Endothelial cell (in vitro differentiated cells): ENCODE data around the gene APOBEC3F. TPM values are rescaled to one million over a fixed set of nuclear protein-coding genes. Genes with fewer than 3 reads are reported as not detected.
"Not testable (repeated sequence)": the region's sequence is repeated elsewhere in the genome, so short reads cannot be mapped to it uniquely, and the experiment has no call there.

Experiments used
- DNase-seq: peaks from one replicate; pipeline ENCODE4 v3.0.0; 2021; ENCODE audit warnings: low spot score
- H3K27ac Mint-ChIP-seq: one replicate; pipeline ENCODE4 v1.8.0; 2021; ENCODE audit warnings: mixed read lengths, inconsistent platforms; ENCODE audit not compliant: unreplicated experiment
- H3K27me3 Mint-ChIP-seq: one replicate; pipeline ENCODE4 v1.8.0; 2021; ENCODE audit warnings: mild to moderate bottlenecking, moderate library complexity, mixed read lengths, inconsistent platforms; ENCODE audit not compliant: unreplicated experiment
- H3K36me3 Mint-ChIP-seq: one replicate; pipeline ENCODE4 v1.8.0; 2021; ENCODE audit warnings: mild to moderate bottlenecking, low read depth, mixed read lengths, inconsistent platforms; ENCODE audit not compliant: unreplicated experiment
- H3K4me1 Mint-ChIP-seq: one replicate; pipeline ENCODE4 v1.8.0; 2021; ENCODE audit warnings: mild to moderate bottlenecking, mixed read lengths, inconsistent platforms; ENCODE audit not compliant: unreplicated experiment
- H3K4me3 Mint-ChIP-seq: one replicate; pipeline ENCODE4 v1.8.0; 2021; ENCODE audit warnings: mild to moderate bottlenecking, mixed read lengths, inconsistent platforms; ENCODE audit not compliant: unreplicated experiment
- H3K9me3 Mint-ChIP-seq: one replicate; pipeline ENCODE4 v1.8.0; 2021; ENCODE audit warnings: mixed read lengths, inconsistent platforms; ENCODE audit not compliant: unreplicated experiment
- total RNA-seq: library from RNA; stranded (reverse); fragmentation: NEBNext Ultra II Directional; extraction: Animal tissue kit (Norgen Biotek cat#: 25700); gene quantifications from one replicate; pipeline ENCODE4 v1.2.1, GENCODE V29; 2021; ENCODE audit not compliant: unreplicated experiment
- TF ChIP-seq, protein P1 (sequence below): fragments of 200-600 bp; sonication (generic); IDR thresholded peaks from one replicate; pipeline ENCODE4 v1.5.0; 2021; ENCODE audit warnings: antibody characterized with exemption; ENCODE audit not compliant: unreplicated experiment

APOBEC3F gene
- total RNA-seq, 1 donor from 2014 or later, result 21.1 TPM

DNA sequence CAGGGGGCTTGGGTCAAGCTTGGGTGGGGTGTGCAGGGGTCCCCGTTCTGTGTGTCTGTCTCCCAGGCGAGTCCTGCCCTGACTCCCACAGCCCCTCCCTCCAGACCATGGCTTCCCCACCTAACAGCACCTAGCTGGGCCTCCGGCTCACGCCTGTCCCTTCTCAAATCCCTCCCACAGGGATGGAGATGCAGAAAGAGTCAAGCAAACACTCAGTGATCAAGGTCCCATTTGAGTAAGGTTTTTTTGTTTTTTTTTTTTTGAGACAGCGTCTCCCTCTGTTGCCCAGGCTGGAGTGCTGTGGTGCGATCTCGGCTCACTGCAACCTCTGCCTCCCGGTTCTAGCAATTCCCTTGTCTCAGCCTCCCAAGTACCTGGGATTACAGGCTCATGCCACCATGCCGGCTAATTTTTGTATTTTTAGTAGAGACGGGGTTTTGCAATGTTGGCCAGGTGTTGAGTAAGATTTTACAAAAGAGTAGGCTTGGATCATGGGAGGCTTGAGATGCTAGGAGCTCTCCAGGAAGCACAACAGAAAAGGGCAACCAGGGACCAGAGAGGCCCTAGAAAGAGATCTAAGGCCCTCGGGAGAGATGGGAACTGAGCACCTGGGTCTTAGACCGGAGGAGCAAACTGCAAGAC lies 14.0 kb upstream of the APOBEC3F start:
- Mint-ChIP-seq H3K27me3 (peaks cover 4% of the 10 kb centered on the region), H3K4me3 (no peak overlapping the region), H3K27ac (no peak overlapping the region), H3K4me1 (peaks cover 11% of the 10 kb centered on the region), H3K9me3 (no peaks in the 10 kb centered on the region), H3K36me3 (peaks cover 3% of the 10 kb centered on the region)
- TF ChIP-seq, protein P1, sequence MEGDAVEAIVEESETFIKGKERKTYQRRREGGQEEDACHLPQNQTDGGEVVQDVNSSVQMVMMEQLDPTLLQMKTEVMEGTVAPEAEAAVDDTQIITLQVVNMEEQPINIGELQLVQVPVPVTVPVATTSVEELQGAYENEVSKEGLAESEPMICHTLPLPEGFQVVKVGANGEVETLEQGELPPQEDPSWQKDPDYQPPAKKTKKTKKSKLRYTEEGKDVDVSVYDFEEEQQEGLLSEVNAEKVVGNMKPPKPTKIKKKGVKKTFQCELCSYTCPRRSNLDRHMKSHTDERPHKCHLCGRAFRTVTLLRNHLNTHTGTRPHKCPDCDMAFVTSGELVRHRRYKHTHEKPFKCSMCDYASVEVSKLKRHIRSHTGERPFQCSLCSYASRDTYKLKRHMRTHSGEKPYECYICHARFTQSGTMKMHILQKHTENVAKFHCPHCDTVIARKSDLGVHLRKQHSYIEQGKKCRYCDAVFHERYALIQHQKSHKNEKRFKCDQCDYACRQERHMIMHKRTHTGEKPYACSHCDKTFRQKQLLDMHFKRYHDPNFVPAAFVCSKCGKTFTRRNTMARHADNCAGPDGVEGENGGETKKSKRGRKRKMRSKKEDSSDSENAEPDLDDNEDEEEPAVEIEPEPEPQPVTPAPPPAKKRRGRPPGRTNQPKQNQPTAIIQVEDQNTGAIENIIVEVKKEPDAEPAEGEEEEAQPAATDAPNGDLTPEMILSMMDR, result no peak
- DNase-seq, result no peak

DNA sequence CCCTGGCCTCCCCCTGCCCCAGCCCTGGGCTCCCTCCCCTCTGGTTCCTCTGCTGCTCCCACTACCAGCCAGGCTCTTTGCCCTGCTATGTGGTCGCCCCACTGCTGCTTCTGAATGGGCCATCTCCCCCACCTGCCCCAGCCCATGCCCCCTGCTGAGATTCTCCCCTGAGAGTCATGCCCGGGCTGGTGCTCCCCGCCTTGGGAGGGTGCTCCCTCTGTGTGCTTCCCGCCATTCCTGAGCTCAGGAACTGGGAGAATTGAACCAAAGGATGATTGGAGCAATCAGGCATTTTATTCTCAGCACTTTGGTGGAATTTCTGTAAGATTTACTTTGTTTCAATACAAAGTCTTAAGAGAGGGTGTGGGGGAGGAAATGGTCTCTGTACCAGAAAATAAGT lies 12.9 kb upstream of the APOBEC3F start:
- H3K27me3 Mint-ChIP-seq, result peaks cover 2% of the 10 kb centered on the region
- H3K9me3 Mint-ChIP-seq, result no peaks in the 10 kb centered on the region
- TF ChIP-seq, protein P1, result no peak
- no peak for DNase-seq
- no peaks in the 10 kb centered on the region for H3K36me3 Mint-ChIP-seq
- no peak overlapping the region for H3K27ac Mint-ChIP-seq
- peaks cover 1% of the 10 kb centered on the region for H3K4me1 Mint-ChIP-seq
- H3K4me3 Mint-ChIP-seq, result no peak overlapping the region

DNA sequence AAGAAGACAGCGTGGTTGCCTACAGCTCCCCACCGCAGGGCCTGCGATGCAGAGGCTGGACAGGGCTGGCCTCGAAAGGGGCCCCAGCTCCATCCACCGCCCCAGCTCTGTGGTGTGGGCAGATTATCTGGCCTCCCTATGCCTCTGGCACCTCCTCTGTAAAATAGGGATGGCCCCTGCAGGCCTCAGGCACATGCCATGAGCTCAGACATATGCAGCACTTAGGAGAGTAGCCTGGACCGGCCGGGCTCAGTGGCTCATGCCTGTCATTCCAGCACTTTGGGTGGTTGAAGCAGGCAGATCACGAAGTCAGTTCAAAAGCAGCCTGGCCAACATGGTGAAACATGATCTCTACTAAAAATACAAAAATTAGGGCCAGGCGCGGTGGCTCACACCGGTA lies 12.4 kb upstream of the APOBEC3F start:
- no peaks in the 10 kb centered on the region for H3K4me1 Mint-ChIP-seq
- H3K4me3 Mint-ChIP-seq, result no peak overlapping the region
- peaks cover 2% of the 10 kb centered on the region for H3K27me3 Mint-ChIP-seq
- H3K27ac Mint-ChIP-seq, result no peak overlapping the region
- TF ChIP-seq, protein P1, result no peak
- no peaks in the 10 kb centered on the region for H3K36me3 Mint-ChIP-seq
- H3K9me3 Mint-ChIP-seq, result no peaks in the 10 kb centered on the region
- DNase-seq, result no peak

DNA sequence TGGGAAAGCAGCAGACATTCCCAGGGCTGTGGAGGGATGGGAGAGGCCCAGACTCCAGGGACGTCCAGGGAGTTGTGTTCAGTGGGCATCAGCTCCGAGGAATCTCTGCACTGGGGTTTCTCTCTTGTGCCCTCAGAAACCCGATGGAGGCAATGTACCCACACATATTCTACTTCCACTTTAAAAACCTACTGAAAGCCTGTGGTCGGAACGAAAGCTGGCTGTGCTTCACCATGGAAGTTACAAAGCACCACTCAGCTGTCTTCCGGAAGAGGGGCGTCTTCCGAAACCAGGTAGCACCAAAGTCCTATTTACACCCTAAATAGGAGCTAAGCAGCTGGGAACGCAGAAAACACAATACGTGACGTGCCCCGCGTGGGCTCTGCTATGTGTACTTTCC lies 11.4 kb upstream of the APOBEC3F start:
- Mint-ChIP-seq H3K27me3 (peaks cover 2% of the 10 kb centered on the region), H3K4me3 (no peak overlapping the region)

DNA sequence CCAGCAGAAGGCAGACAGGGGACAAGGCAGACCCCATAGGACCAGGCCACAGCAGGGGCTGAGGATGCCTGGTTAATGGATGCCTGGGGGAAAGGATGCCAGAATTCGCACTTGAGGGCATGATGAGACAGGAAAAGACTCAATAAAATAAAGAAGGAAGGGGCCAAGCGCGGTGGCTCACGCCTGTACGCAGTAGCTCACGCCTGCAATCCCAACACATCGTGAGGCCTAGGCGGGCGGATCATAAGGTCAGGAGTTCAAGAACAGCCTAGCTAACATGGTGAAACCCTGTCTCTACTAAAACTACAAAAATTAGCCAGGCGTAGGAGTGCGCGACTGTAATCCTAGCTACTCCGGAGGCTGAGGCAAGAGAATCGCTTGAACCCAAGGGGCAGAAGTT lies 10.0 kb upstream of the APOBEC3F start:
- TF ChIP-seq, protein P1, result no peak
- Mint-ChIP-seq H3K27me3 (no peaks in the 10 kb centered on the region), H3K27ac (no peak overlapping the region), H3K4me1 (no peaks in the 10 kb centered on the region), H3K9me3 (no peaks in the 10 kb centered on the region), H3K4me3 (no peak overlapping the region), H3K36me3 (no peaks in the 10 kb centered on the region)
- DNase-seq, result no peak

More for the DNA sequence above, 11.4 kb upstream of the APOBEC3F start:
- no peaks in the 10 kb centered on the region for H3K36me3 Mint-ChIP-seq
- H3K9me3 Mint-ChIP-seq, result no peaks in the 10 kb centered on the region
- TF ChIP-seq, protein P1, result no peak
- H3K4me1 Mint-ChIP-seq, result no peaks in the 10 kb centered on the region
- no peak for DNase-seq
- H3K27ac Mint-ChIP-seq, result no peak overlapping the region

DNA sequence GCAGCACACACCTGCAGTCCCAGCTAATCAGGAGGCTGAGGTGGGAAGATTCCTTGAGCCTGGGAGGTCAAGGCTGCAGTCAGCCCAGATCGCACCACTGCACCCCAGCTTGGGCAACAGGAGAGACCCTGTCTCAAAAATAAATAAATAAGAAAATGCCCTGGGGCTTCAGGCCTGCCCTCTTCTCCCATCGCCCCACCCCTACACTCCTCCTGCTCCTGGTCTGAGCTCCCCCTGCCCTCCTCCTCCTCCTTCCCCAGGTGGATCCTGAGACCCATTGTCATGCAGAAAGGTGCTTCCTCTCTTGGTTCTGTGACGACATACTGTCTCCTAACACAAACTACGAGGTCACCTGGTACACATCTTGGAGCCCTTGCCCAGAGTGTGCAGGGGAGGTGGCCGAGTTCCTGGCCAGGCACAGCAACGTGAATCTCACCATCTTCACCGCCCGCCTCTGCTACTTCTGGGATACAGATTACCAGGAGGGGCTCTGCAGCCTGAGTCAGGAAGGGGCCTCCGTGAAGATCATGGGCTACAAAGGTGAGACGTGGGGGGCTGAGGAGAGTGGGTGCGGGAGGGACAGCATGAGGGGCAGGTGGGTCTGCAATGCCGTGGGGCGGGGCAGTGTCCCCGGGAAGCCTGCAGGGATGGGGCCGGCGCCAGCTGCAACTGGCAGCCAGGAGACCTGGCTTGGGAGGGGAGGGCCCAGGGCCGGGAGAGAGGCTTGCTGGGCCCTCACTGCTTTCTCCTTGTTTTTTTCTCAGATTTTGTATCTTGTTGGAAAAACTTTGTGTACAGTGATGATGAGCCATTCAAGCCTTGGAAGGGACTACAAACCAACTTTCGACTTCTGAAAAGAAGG lies 9.0 kb upstream of the APOBEC3F start:
- not testable (repeated sequence) for H3K36me3 Mint-ChIP-seq, DNase-seq, H3K9me3 Mint-ChIP-seq, H3K4me1 Mint-ChIP-seq, H3K27ac Mint-ChIP-seq, H3K27me3 Mint-ChIP-seq, H3K4me3 Mint-ChIP-seq

DNA sequence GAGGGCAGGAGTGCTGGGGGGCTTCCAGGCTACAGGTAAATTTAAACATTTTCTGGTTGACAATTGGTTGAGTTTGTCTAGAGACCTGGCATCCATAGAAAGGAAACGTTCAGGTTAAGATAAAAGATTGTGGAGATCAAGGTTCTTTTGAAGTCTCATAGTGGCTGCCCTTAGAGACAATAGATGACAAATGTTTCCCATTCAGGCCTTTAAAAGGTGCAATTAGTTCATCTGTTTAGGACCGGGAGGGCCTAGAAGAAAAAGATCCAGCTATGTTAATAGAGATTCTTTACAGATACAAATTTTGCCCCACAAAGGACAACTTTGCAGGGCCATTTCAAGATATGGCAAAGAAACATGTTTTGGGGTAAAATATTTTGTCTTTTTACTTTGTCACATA lies 3.6 kb upstream of the APOBEC3F start:
- H3K4me3 Mint-ChIP-seq, DNase-seq, H3K9me3 Mint-ChIP-seq, H3K27ac Mint-ChIP-seq, H3K27me3 Mint-ChIP-seq, H3K36me3 Mint-ChIP-seq: not testable (repeated sequence)
- peaks cover 32% of the 10 kb centered on the region for H3K4me1 Mint-ChIP-seq
